ENCODE data around the gene SUSD4. TPM values are rescaled to one million over a fixed set of nuclear protein-coding genes. Genes with fewer than 3 reads are reported as not detected.

The SUSD4 gene
- total RNA-seq, 1 donor from 2014 or later = 3.5 TPM

GRCh38 chr1:223204424-223204823 lies 159.6 kb downstream of the SUSD4 start:
- H3F3A ChIP-seq (ENCODE audit: low read depth) = no peaks in the 10 kb centered on the region

GRCh38 chr1:223203694-223204093 lies 160.3 kb downstream of the SUSD4 start:
- no peak overlapping the region for H3K9ac ChIP-seq
- Mint-ChIP-seq H3K27me3 (ENCODE audit: insufficient read depth, low read depth) (peaks cover 6% of the 10 kb centered on the region), H3K27ac (no peak overlapping the region), H3K9me3 (no peaks in the 10 kb centered on the region), H3K4me1 (peaks cover 6% of the 10 kb centered on the region), H3K4me3 (no peak overlapping the region), H3K36me3 (no peaks in the 10 kb centered on the region)
- H3K4me2 ChIP-seq = no peak overlapping the region
- H3K4me1 ChIP-seq = peaks cover 5% of the 10 kb centered on the region
- no peaks in the 10 kb centered on the region for H3K9me3 ChIP-seq (ENCODE audit: low read depth)
- H3K79me2 ChIP-seq (ENCODE audit: low read depth) = no peaks in the 10 kb centered on the region
- H2AFZ ChIP-seq (replicated peaks) = no peak overlapping the region
- H3F3A ChIP-seq (ENCODE audit: low read depth) = no peaks in the 10 kb centered on the region
- DNase-seq (ENCODE audit: low spot score) = no peak
- H3K4me3 ChIP-seq = no peak overlapping the region
- H3K27me3 ChIP-seq = no peaks in the 10 kb centered on the region
- H3K36me3 ChIP-seq = no peaks in the 10 kb centered on the region
- no peak for TF ChIP-seq EZH2phosphoT487 (IDR thresholded peaks at IDR 0.05)
- no peak for TF ChIP-seq EZH2 (IDR thresholded peaks at IDR 0.05)
- H3K27ac ChIP-seq = no peak overlapping the region
- no peaks in the 10 kb centered on the region for H4K20me1 ChIP-seq (ENCODE audit: low read depth)

More at GRCh38 chr1:223204424-223204823, 159.6 kb downstream of the SUSD4 start:
- H3K27ac ChIP-seq = no peak overlapping the region
- Mint-ChIP-seq H3K27ac (peak overlapping the region; percentile 60), H3K4me1 (peaks cover 12% of the 10 kb centered on the region), H3K27me3 (ENCODE audit: insufficient read depth, low read depth) (peaks cover 6% of the 10 kb centered on the region), H3K36me3 (no peaks in the 10 kb centered on the region), H3K9me3 (no peaks in the 10 kb centered on the region), H3K4me3 (no peak overlapping the region)
- H3K4me2 ChIP-seq = no peak overlapping the region
- TF ChIP-seq CTCF (IDR thresholded peaks at IDR 0.05) = no peak
- TF ChIP-seq EZH2 (IDR thresholded peaks at IDR 0.05) = no peak
- no peak for TF ChIP-seq EZH2phosphoT487 (IDR thresholded peaks at IDR 0.05)
- peaks cover 5% of the 10 kb centered on the region for H3K4me1 ChIP-seq
- H3K9me3 ChIP-seq (ENCODE audit: low read depth) = no peaks in the 10 kb centered on the region
- H3K27me3 ChIP-seq = no peaks in the 10 kb centered on the region
- no peak overlapping the region for H3K4me3 ChIP-seq
- H4K20me1 ChIP-seq (ENCODE audit: low read depth) = no peaks in the 10 kb centered on the region
- H3K9ac ChIP-seq = no peak overlapping the region
- H3K36me3 ChIP-seq = no peaks in the 10 kb centered on the region
- H3K79me2 ChIP-seq (ENCODE audit: low read depth) = no peaks in the 10 kb centered on the region
- DNase-seq (ENCODE audit: low spot score) = no peak
- H2AFZ ChIP-seq (replicated peaks) = no peak overlapping the region

- Mint-ChIP-seq H3K4me1 (peaks cover 3% of the 10 kb centered on the region), H3K4me3 (no peak overlapping the region), H3K36me3 (no peaks in the 10 kb centered on the region), H3K9me3 (no peaks in the 10 kb centered on the region), H3K27ac (no peak overlapping the region), H3K27me3 (ENCODE audit: insufficient read depth, low read depth) (peaks cover 6% of the 10 kb centered on the region)
- Histone ChIP-seq H3K79me2 (ENCODE audit: low read depth) (no peaks in the 10 kb centered on the region), H3K4me3 (no peak overlapping the region), H3K4me1 (peaks cover 5% of the 10 kb centered on the region), H3K9ac (no peak overlapping the region), H3K9me3 (ENCODE audit: low read depth) (no peaks in the 10 kb centered on the region), H3K27me3 (no peaks in the 10 kb centered on the region), H4K20me1 (ENCODE audit: low read depth) (no peaks in the 10 kb centered on the region), H3K36me3 (no peaks in the 10 kb centered on the region), H3F3A (ENCODE audit: low read depth) (no peaks in the 10 kb centered on the region), H3K4me2 (no peak overlapping the region), H2AFZ (replicated peaks) (no peak overlapping the region), H3K27ac (no peak overlapping the region)
- no peak for DNase-seq (ENCODE audit: low spot score)
- no peak for TF ChIP-seq EZH2phosphoT487 (IDR thresholded peaks at IDR 0.05)
- TF ChIP-seq EZH2 (IDR thresholded peaks at IDR 0.05) = no peak
- no peak for TF ChIP-seq CTCF (IDR thresholded peaks at IDR 0.05)
Measured at GRCh38 chr1:223203034-223203408, 161.0 kb downstream of the SUSD4 start.

GRCh38 chr1:223202376-223203033 lies 161.5 kb downstream of the SUSD4 start:
- Histone ChIP-seq H3K79me2 (ENCODE audit: low read depth) (no peaks in the 10 kb centered on the region), H3K9ac (no peak overlapping the region), H3K4me2 (no peak overlapping the region), H3K36me3 (no peaks in the 10 kb centered on the region), H3K9me3 (ENCODE audit: low read depth) (no peaks in the 10 kb centered on the region), H3F3A (ENCODE audit: low read depth) (no peaks in the 10 kb centered on the region), H3K4me3 (no peak overlapping the region), H4K20me1 (ENCODE audit: low read depth) (no peaks in the 10 kb centered on the region), H3K27ac (no peak overlapping the region), H3K4me1 (peaks cover 5% of the 10 kb centered on the region), H2AFZ (replicated peaks) (no peak overlapping the region), H3K27me3 (no peaks in the 10 kb centered on the region)
- TF ChIP-seq EZH2phosphoT487 (IDR thresholded peaks at IDR 0.05) = no peak
- TF ChIP-seq CTCF (IDR thresholded peaks at IDR 0.05) = no peak
- no peak for TF ChIP-seq EZH2 (IDR thresholded peaks at IDR 0.05)
- H3K4me1 Mint-ChIP-seq = no peaks in the 10 kb centered on the region
- no peak overlapping the region for H3K4me3 Mint-ChIP-seq
- DNase-seq (ENCODE audit: low spot score) = no peak
- H3K27me3 Mint-ChIP-seq (ENCODE audit: insufficient read depth, low read depth) = peaks cover 6% of the 10 kb centered on the region
- no peak overlapping the region for H3K27ac Mint-ChIP-seq
- H3K9me3 Mint-ChIP-seq = no peaks in the 10 kb centered on the region
- H3K36me3 Mint-ChIP-seq = no peaks in the 10 kb centered on the region
